Lower lobe of right lung (tissue), 2 donors: Measurements from ENCODE around the gene PHF5A. TPM values are rescaled to one million over a fixed set of nuclear protein-coding genes. Genes with fewer than 3 reads are reported as not detected.
"Not testable (repeated sequence)": the region's sequence is repeated elsewhere in the genome, so short reads cannot be mapped to it uniquely, and the experiment has no call there.

Experiments used
- ATAC-seq, 2 donors: fragments of 200-7000 bp; cut with Tn5 transposase; one replicate each; pipeline ENCODE4 v1.9.1; 2020 to 2022; ENCODE audit warnings: mild to moderate bottlenecking in 2 of 2, moderate library complexity in 2 of 2
- DNase-seq: peaks from one replicate; pipeline ENCODE4 v3.0.0-alpha.2; 2020
- H3K27ac ChIP-seq: fragments of 200-600 bp; one replicate; pipeline ENCODE4 v1.8.0; 2022
- H3K27me3 ChIP-seq: fragments of 200-600 bp; one replicate; pipeline ENCODE4 v1.8.0; 2022; ENCODE audit warnings: low read depth
- H3K36me3 ChIP-seq: fragments of 200-600 bp; one replicate; pipeline ENCODE4 v1.8.0; 2022; ENCODE audit warnings: mild to moderate bottlenecking
- H3K4me1 ChIP-seq: fragments of 200-600 bp; one replicate; pipeline ENCODE4 v1.8.0; 2022
- H3K4me3 ChIP-seq: fragments of 200-600 bp; one replicate; pipeline ENCODE4 v1.8.0; 2022; ENCODE audit warnings: mild to moderate bottlenecking
- H3K9me3 ChIP-seq: fragments of 200-600 bp; one replicate; pipeline ENCODE4 v1.8.0; 2022
- CTCF ChIP-seq: fragments of 200-600 bp; IDR thresholded peaks from one replicate; pipeline ENCODE4 v1.8.0; 2022; ENCODE audit warnings: antibody characterized with exemption, mild to moderate bottlenecking
- intact Hi-C: fragments of 100-400 bp; cut with DNase I; formaldehyde crosslinking; loops from one replicate; pipeline ENCODE4 v1.11.0; 2022
- total RNA-seq: library from RNA; stranded (reverse); fragmentation: NEBNext Ultra II Directional; extraction: Animal tissue kit (Norgen Biotek cat#: 25700); gene quantifications from one replicate; pipeline ENCODE4 v1.2.1, GENCODE V29; 2021
- donor health status: DM: no; HTN: yes; CAD: no; lungs with severe emphysema.

Gene PHF5A
- total RNA-seq, 1 donor from 2014 or later, result 31.1 TPM

GRCh38 chr22:41436322-41437113 lies 32.0 kb downstream of the PHF5A start:
- Histone ChIP-seq H3K4me1 (peaks cover 29% of the 10 kb centered on the region), H3K9me3 (no peaks in the 10 kb centered on the region), H3K27me3 (no peaks in the 10 kb centered on the region), H3K4me3 (no peak overlapping the region), H3K36me3 (peaks cover 82% of the 10 kb centered on the region), H3K27ac (no peak overlapping the region)
- no peak for ATAC-seq
- DNase-seq, result no peak
- no peak for TF ChIP-seq CTCF
- intact Hi-C loops, result no loop called here

GRCh38 chr22:41435560-41435959 lies 32.9 kb downstream of the PHF5A start:
- H3K4me1 ChIP-seq, result peaks cover 29% of the 10 kb centered on the region
- no peak for TF ChIP-seq CTCF

GRCh38 chr22:41434361-41435003 lies 34.0 kb downstream of the PHF5A start:
- peak in 1 of 2 donors; percentile 18 for ATAC-seq
- H3K27me3 ChIP-seq, H3K4me3 ChIP-seq, DNase-seq, H3K9me3 ChIP-seq, intact Hi-C loops, H3K27ac ChIP-seq: not testable (repeated sequence)
- Histone ChIP-seq H3K36me3 (peaks cover 77% of the 10 kb centered on the region), H3K4me1 (peaks cover 29% of the 10 kb centered on the region)

More at GRCh38 chr22:41435560-41435959, 32.9 kb downstream of the PHF5A start:
- H3K27ac ChIP-seq, result no peak overlapping the region
- intact Hi-C loops, result no loop called here
- ATAC-seq, result no peak
- H3K4me3 ChIP-seq, result no peak overlapping the region
- H3K27me3 ChIP-seq, result no peaks in the 10 kb centered on the region
- peaks cover 80% of the 10 kb centered on the region for H3K36me3 ChIP-seq
- no peaks in the 10 kb centered on the region for H3K9me3 ChIP-seq
- DNase-seq, result no peak

- DNase-seq, ATAC-seq, intact Hi-C loops, H3K4me3 ChIP-seq, H3K27me3 ChIP-seq, H3K9me3 ChIP-seq, H3K27ac ChIP-seq: not testable (repeated sequence)
- H3K36me3 ChIP-seq, result peaks cover 68% of the 10 kb centered on the region
- peaks cover 21% of the 10 kb centered on the region for H3K4me1 ChIP-seq
Observed at GRCh38 chr22:41433480-41433879, 35.0 kb downstream of the PHF5A start.

- DNase-seq (no peak), ATAC-seq (peak in 1 of 2 donors; percentile 6)
- intact Hi-C loops, result no loop called here
- Histone ChIP-seq H3K4me3 (no peak overlapping the region), H3K36me3 (peaks cover 73% of the 10 kb centered on the region), H3K27ac (no peak overlapping the region), H3K9me3 (no peaks in the 10 kb centered on the region), H3K27me3 (no peaks in the 10 kb centered on the region), H3K4me1 (peaks cover 21% of the 10 kb centered on the region)
- no peak for TF ChIP-seq CTCF
Observed at GRCh38 chr22:41431656-41432055, 36.8 kb downstream of the PHF5A start.

- ATAC-seq (no peak), DNase-seq (no peak)
- Histone ChIP-seq H3K27me3 (no peaks in the 10 kb centered on the region), H3K27ac (no peak overlapping the region), H3K4me3 (no peak overlapping the region), H3K9me3 (no peaks in the 10 kb centered on the region), H3K36me3 (peaks cover 72% of the 10 kb centered on the region), H3K4me1 (peaks cover 14% of the 10 kb centered on the region)
- no peak for TF ChIP-seq CTCF
- intact Hi-C loops, result no loop called here
Observed at GRCh38 chr22:41429951-41430332, 38.5 kb downstream of the PHF5A start.
